K562 (cell line): Measurements from ENCODE around the gene CLEC17A. TPM values are rescaled to one million over a fixed set of nuclear protein-coding genes. Genes with fewer than 3 reads are reported as not detected.

Source experiments
- ATAC-seq: fragments of 200-7000 bp; cut with Tn5 transposase; 3 replicates; pipeline ENCODE4 v1.9.1; 2020; ENCODE audit warnings: moderate library complexity
- BruUV-seq: library from RNA; stranded (reverse); fragments of 400-500 nt; replicated peaks from 2 replicates; lab custom pipeline; 2021; lab: Mats Ljungman, UMichigan
- CTCF ChIA-PET: fragments of 300-600 bp; formaldehyde crosslinking; extraction: SDS; loops from one replicate; lab custom pipeline; 2021; ENCODE audit warnings: low intra/inter-chr PET ratio; lab: Yijun Ruan, JAX
- POLR2A ChIA-PET: fragments of 300-600, 350-650 bp; sonication (Branson Sonifier 250); formaldehyde crosslinking; extraction: SDS; loops from one replicate; lab custom pipeline; 2021; ENCODE audit warnings: antibody characterized with exemption, inconsistent platforms; lab: Yijun Ruan, JAX
- DNase-seq, 4 experiments: peaks; one replicate each; pipeline versions ENCODE4 v3.0.0 to v3.0.0-alpha.2; 2011 to 2018; ENCODE audit warnings: low spot score in 3 of 4, mixed read lengths in 3 of 4; ENCODE audit errors: extremely low read depth in 1 of 4
- FAIRE-seq: peaks from 2 replicates; lab custom pipeline; 2011; peaks lifted over from hg19 to GRCh38; lab: Jason Lieb, UNC
- H2AFZ ChIP-seq: 2 replicates; pipeline ENCODE4 v1.6.0; 2011; ENCODE audit warnings: low read depth, low read length, control low read depth, inconsistent platforms
- H3K27ac ChIP-seq: fragments of 200-600 bp; 3 replicates; pipeline ENCODE4 v1.8.0; 2011; ENCODE audit warnings: low read depth, mild to moderate bottlenecking, control low read depth, inconsistent platforms, low read length, moderate library complexity, mixed read lengths; ENCODE audit errors: extremely low read depth
- H3K27me3 ChIP-seq, 2 experiments: fragments of 300-600 bp in 1 of 2; 2 replicates in 1 of 2; 3 replicates in 1 of 2; pipeline versions ENCODE4 v1.6.0 to v1.8.0; 2011; ENCODE audit warnings: inconsistent platforms in 2 of 2, low read length in 2 of 2, mild to moderate bottlenecking in 1 of 2, mixed read lengths in 1 of 2, moderate library complexity in 1 of 2; ENCODE audit not compliant: control insufficient read depth in 2 of 2, insufficient read depth in 2 of 2
- H3K36me3 ChIP-seq: fragments of 300-600 bp; 3 replicates; pipeline ENCODE4 v1.8.0; 2011; ENCODE audit warnings: mild to moderate bottlenecking, low read length, inconsistent platforms; ENCODE audit not compliant: control insufficient read depth, insufficient read depth
- H3K4me1 ChIP-seq, 2 experiments: fragments of 200-600 bp in 1 of 2; replicated peaks in 1 of 2; 2 replicates in 1 of 2; 3 replicates in 1 of 2; pipeline versions ENCODE4 v1.5.1 to v1.8.0; 2011; ENCODE audit warnings: inconsistent platforms in 2 of 2, low read length in 2 of 2, mild to moderate bottlenecking in 1 of 2, mixed read lengths in 1 of 2, moderate library complexity in 1 of 2; ENCODE audit not compliant: control insufficient read depth in 2 of 2, insufficient read depth in 2 of 2
- H3K4me2 ChIP-seq: 2 replicates; pipeline ENCODE4 v1.6.1; 2011; ENCODE audit warnings: low read length, control low read depth, inconsistent platforms, mixed read lengths; ENCODE audit not compliant: insufficient read depth
- H3K4me3 ChIP-seq: fragments of 200-600 bp; sonication (generic), shearing (Covaris generic); 2 replicates; pipeline ENCODE4 v1.5.1; 2016; ENCODE audit warnings: control low read depth, inconsistent platforms
- H3K79me2 ChIP-seq: fragments of 200-600 bp; 3 replicates; pipeline ENCODE4 v1.8.0; 2011; ENCODE audit warnings: low read length, inconsistent platforms; ENCODE audit not compliant: control insufficient read depth, insufficient read depth
- H3K9ac ChIP-seq, 2 experiments: 2 replicates each; pipeline versions ENCODE4 v1.6.0 to v1.6.1; 2011; ENCODE audit warnings: low read depth in 2 of 2, low read length in 2 of 2, control low read depth in 1 of 2, inconsistent platforms in 1 of 2, mild to moderate bottlenecking in 1 of 2, mixed read lengths in 1 of 2; ENCODE audit not compliant: insufficient read depth in 1 of 2
- H3K9me1 ChIP-seq: one replicate; pipeline ENCODE4 v1.6.0; 2011; ENCODE audit warnings: inconsistent platforms, mild to moderate bottlenecking, low read length, moderate library complexity; ENCODE audit not compliant: control insufficient read depth, insufficient read depth
- H3K9me3 ChIP-seq: replicated peaks from 2 replicates; pipeline ENCODE4 v1.5.1; 2011; ENCODE audit warnings: low read depth, low read length, inconsistent platforms; ENCODE audit not compliant: control insufficient read depth, insufficient read depth
- H4K20me1 ChIP-seq: replicated peaks from 2 replicates; pipeline ENCODE4 v1.6.1; 2011; ENCODE audit warnings: low read length, inconsistent platforms, mixed read lengths; ENCODE audit not compliant: control insufficient read depth, insufficient read depth
- CEBPG ChIP-seq, 3 experiments: fragments of 200-800 bp in 1 of 3; sonication (Bioruptor generic) in 1 of 3; sonication (generic) in 1 of 3; formaldehyde crosslinking in 1 of 3; IDR thresholded peaks in 2 of 3; conservative IDR thresholded peaks in 1 of 3; 2 replicates each; pipeline versions ENCODE4 v1.6.1 to v1.8.0; 2016 to 2022; ENCODE audit warnings: missing compliant biosample characterization in 2 of 3, missing genetic modification characterization in 2 of 3, mild to moderate bottlenecking in 1 of 3, missing genetic modification reagents in 1 of 3
- WGBS: fragments of 100-300 bp; shearing (Covaris generic); methylation state at CpG from one replicate; pipeline ENCODE4 v1.1.6; 2016; ENCODE audit warnings: low coverage, mixed read lengths; ENCODE audit not compliant: insufficient coverage; ENCODE audit errors: missing lambda C conversion rate; 5-methylcytosine and 5-hydroxymethylcytosine counted together
- in situ Hi-C: fragments of 300-500 bp; cut with MboI; formaldehyde crosslinking; loops from 4 replicates; pipeline ENCODE4 v1.15.0; 2018; ENCODE audit warnings: inconsistent platforms, mixed read lengths
- intact Hi-C: fragments of 100-400 bp; cut with micrococcal nuclease; formaldehyde crosslinking; loops from 2 replicates; pipeline ENCODE4 v1.14.2; 2022
- polyA plus RNA-seq, 8 experiments: library from polyadenylated mRNA; depleted of rRNA in 4 of 8; stranded (reverse) in 5 of 8; unstranded in 3 of 8; fragments of >200 nt; fragmentation: Nextera tagmentation in 2 of 8; fragmentation: Illumina TruSeq in 1 of 8; extraction: Ambion mirVana in 2 of 8; extraction: Trizol in 1 of 8; gene quantifications; 2 replicates each; pipeline versions ENCODE4 v1.2.1 to v1.2.3, GENCODE V29; 2011 to 2014; ENCODE audit warnings: inconsistent platforms in 1 of 8, missing spikeins in 1 of 8
- total RNA-seq, 7 experiments: library from RNA; depleted of rRNA in 6 of 7; stranded (reverse); fragments of >200 nt in 6 of 7; fragmentation: Illumina TruSeq in 2 of 7; extraction: Trizol in 2 of 7; gene quantifications; 2 replicates each; pipeline versions ENCODE4 v1.2.1 to v1.2.3, GENCODE V29; 2011 to 2021; ENCODE audit warnings: low replicate concordance in 1 of 7
- TF ChIP-seq, protein P1 (sequence below): IDR thresholded peaks from 2 replicates; pipeline ENCODE4 v1.6.1; 2014; ENCODE audit warnings: antibody characterized with exemption

CLEC17A gene
- total and polyA plus RNA-seq, 9 of the 15 experiments (the other 6 are each of a cell fraction or from before 2014, with no cell fraction given), result 0.03 TPM; not detected in 8

DNA sequence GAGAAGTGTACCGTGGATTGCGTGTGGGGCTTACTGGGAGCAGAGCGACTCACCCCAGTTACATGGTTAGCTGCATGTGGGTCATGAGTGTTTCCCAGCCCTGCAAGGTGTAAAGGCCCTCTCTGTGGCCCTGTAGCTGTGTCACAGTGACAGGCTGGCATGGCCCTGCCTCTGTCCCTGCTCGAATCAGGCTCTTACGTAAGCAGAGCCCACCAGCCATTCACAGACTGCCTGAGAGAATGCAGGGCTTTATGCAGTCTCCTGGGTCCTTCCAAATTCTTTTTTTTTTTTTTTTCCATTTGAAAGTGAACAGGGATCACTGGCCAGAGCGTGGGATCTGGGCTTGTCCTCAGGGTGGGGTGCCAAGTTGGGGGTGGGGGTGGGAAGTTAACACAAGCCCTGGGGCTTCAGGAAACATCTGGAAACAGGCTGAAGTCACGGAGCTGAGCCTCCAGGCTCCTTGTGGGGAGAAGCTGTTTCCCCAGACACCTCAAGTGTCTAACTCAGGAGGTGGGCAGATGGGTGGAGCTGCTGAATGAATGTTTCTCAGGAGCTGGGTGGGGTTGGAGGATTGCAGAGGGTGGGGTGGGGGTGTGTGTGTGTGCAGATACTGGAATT is 40.1 kb upstream of the CLEC17A start:
- ATAC-seq, result peak; percentile 70
- Histone ChIP-seq H3K36me3 (peaks cover 27% of the 10 kb centered on the region; the same call in 1 of the 3 replicates), H3K4me3 (no peak overlapping the region), H3K27ac (peak overlapping the region; percentile 4; the same call in 1 of the 3 replicates), H3K9me3 (no peaks in the 10 kb centered on the region), H3K9ac (peak overlapping the region; percentile 2 to 84; a peak in 2 of 4 replicates), H3K4me1 (peaks cover 17 to 46% of the 10 kb centered on the region in 2 experiments; a peak in 4 of 5 replicates), H2AFZ (no peak overlapping the region), H4K20me1 (peaks cover 13% of the 10 kb centered on the region), H3K27me3 (no peaks in the 10 kb centered on the region), H3K79me2 (peaks cover 71% of the 10 kb centered on the region), H3K9me1 (no peaks in the 10 kb centered on the region), H3K4me2 (peak overlapping the region; percentile 19; the same call in 1 of the 2 replicates)
- peak; percentile 74 for FAIRE-seq
- DNase-seq, result peak; percentile 34 to 75 (median 45)
- in situ Hi-C loops (no loop called here), intact Hi-C loops (no loop called here)
- POLR2A ChIA-PET, result interaction anchor here (0.7 kb wide), 1 partner anchor 12 kb away, joined by 3 read pairs; no protein-coding TSS in a partner anchor
- TF ChIP-seq CEBPG (CRISPR knock-in tag; IDR thresholded peaks at IDR 0.05) (0 out of 2 replicates have a peak, but pooled peaks have one; percentile 15), CEBPG (tag; conservative IDR thresholded peaks at IDR 0.05 in 1 of 2, IDR thresholded peaks at IDR 0.05 in 1 of 2) (no peak)
- TF ChIP-seq, protein P1, sequence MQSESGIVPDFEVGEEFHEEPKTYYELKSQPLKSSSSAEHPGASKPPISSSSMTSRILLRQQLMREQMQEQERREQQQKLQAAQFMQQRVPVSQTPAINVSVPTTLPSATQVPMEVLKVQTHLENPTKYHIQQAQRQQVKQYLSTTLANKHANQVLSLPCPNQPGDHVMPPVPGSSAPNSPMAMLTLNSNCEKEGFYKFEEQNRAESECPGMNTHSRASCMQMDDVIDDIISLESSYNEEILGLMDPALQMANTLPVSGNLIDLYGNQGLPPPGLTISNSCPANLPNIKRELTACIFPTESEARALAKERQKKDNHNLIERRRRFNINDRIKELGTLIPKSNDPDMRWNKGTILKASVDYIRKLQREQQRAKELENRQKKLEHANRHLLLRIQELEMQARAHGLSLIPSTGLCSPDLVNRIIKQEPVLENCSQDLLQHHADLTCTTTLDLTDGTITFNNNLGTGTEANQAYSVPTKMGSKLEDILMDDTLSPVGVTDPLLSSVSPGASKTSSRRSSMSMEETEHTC, result no peak
- BruUV-seq, result no TSS peak
- CTCF ChIA-PET, result no interaction called here
- 38% methylated on average over 6 of the region's 7 CpGs for WGBS
